ENCODE results near the gene CTTN.

The CTTN gene

DNA sequence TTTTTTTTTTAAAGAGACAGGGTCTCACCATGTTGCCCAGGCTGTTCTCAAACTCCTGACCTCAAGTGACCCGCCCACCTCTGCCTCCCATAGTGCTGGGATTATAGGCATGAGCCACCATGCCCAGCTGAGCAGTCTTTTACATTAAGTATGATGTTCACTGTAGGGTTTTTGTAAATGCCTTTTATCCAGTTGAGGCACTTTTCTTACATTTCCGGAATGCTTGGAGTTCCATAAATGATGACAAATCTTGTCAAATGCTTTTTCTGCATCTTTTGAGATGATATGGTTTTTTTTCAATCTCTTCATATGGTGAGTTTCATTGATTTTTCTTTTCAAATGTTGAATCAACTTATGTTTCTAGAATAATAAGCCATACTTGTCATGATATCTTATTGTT lies 29.4 kb upstream of the CTTN start:
- Histone ChIP-seq H3K27me3 (no peaks in the 10 kb centered on the region), H3K4me1 (peaks cover 0 to 18% (median 10%) of the 10 kb centered on the region in 4 donors), H3K4me3 (no peak overlapping the region), H3K36me3 (peaks cover 16 to 55% (median 27%) of the 10 kb centered on the region in 3 donors), H3K9me3 (no peaks in the 10 kb centered on the region), H3K27ac (no peak overlapping the region)
- intact Hi-C loops (cut with DNase I; ENCODE audit: low total_unique reads): no loop called here
- DNase-seq: no peak
- TF ChIP-seq, protein P1, sequence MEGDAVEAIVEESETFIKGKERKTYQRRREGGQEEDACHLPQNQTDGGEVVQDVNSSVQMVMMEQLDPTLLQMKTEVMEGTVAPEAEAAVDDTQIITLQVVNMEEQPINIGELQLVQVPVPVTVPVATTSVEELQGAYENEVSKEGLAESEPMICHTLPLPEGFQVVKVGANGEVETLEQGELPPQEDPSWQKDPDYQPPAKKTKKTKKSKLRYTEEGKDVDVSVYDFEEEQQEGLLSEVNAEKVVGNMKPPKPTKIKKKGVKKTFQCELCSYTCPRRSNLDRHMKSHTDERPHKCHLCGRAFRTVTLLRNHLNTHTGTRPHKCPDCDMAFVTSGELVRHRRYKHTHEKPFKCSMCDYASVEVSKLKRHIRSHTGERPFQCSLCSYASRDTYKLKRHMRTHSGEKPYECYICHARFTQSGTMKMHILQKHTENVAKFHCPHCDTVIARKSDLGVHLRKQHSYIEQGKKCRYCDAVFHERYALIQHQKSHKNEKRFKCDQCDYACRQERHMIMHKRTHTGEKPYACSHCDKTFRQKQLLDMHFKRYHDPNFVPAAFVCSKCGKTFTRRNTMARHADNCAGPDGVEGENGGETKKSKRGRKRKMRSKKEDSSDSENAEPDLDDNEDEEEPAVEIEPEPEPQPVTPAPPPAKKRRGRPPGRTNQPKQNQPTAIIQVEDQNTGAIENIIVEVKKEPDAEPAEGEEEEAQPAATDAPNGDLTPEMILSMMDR (IDR thresholded peaks at IDR 0.05): no peak

DNA sequence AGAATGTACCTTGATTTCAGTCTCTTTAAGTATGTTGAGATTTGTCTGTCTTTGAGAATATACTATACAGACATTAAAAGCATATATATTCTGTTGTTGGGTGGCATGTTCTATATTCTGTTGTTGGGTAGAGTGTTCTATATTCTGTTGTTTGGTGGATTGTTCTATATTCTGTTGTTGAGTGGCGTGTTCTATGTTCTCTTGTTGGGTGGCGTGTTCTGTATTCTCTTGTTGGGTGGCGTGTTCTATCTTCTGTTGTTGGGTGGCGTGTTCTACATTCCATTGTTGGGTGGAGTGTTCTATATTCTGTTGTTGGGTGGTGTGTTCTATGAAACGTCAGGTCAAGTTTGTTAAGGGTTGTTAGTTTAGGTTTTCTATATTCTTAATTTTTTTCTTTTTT lies 27.1 kb upstream of the CTTN start:
- no peak for DNase-seq
- intact Hi-C loops (cut with DNase I; ENCODE audit: low total_unique reads): no loop called here
- H3K36me3 ChIP-seq: peaks cover 28 to 61% (median 37%) of the 10 kb centered on the region in 3 donors

DNA sequence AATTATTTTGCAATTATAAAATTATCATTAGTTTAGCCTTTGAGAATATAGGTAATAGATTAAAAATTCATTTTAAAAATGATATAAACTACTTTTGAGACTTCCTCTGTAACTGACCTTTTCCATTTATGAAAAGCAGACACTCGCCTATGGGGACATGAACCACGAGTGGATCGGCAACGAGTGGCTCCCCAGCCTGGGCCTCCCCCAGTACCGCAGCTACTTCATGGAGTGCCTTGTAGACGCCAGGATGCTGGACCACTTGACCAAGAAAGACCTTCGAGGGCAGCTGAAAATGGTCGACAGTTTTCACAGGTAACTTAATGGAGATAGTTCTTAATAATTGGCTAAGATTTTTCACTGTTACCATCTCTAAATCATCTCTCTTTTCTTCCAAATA lies 26.3 kb upstream of the CTTN start:
- H3K27ac ChIP-seq: no peak overlapping the region
- intact Hi-C loops (cut with DNase I; ENCODE audit: low total_unique reads): no loop called here
- H3K9me3 ChIP-seq: no peaks in the 10 kb centered on the region
- no peaks in the 10 kb centered on the region for H3K4me1 ChIP-seq
- peaks cover 33 to 64% (median 42%) of the 10 kb centered on the region in 3 donors for H3K36me3 ChIP-seq
- TF ChIP-seq, protein P1 (IDR thresholded peaks at IDR 0.05): no peak
- no peaks in the 10 kb centered on the region for H3K27me3 ChIP-seq
- no peak overlapping the region for H3K4me3 ChIP-seq
- no peak for DNase-seq

More for the DNA sequence above, 27.1 kb upstream of the CTTN start:
- no peak overlapping the region for H3K4me3 ChIP-seq
- no peaks in the 10 kb centered on the region for H3K4me1 ChIP-seq
- TF ChIP-seq, protein P1 (IDR thresholded peaks at IDR 0.05): no peak
- no peak overlapping the region for H3K27ac ChIP-seq
- no peaks in the 10 kb centered on the region for H3K9me3 ChIP-seq
- H3K27me3 ChIP-seq: no peaks in the 10 kb centered on the region

DNA sequence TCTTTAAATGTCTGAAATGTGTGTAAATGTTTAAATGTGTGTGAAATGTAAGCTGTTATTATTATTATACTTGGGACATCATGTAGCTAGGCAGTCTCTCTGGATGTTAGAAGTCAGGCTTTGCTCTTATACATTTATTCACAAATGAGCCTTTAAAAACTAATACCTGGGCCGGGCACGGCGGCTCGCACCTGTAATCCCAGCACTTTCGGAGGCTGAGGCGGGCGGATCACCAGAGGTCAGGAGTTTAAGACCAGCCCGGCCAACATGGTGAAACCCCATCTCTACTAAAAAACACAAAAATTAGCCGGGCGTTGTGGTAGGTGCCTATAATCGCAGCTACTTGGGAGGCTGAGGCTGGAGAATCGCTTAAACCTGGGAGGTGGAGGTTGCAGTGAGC lies 21.7 kb upstream of the CTTN start:
- TF ChIP-seq, protein P1 (IDR thresholded peaks at IDR 0.05): no peak
- Histone ChIP-seq H3K4me3 (no peak overlapping the region), H3K4me1 (no peaks in the 10 kb centered on the region), H3K9me3 (no peaks in the 10 kb centered on the region), H3K27ac (no peak overlapping the region), H3K27me3 (no peaks in the 10 kb centered on the region), H3K36me3 (peaks cover 59 to 87% (median 64%) of the 10 kb centered on the region in 3 donors)
- DNase-seq: no peak
- intact Hi-C loops (cut with DNase I; ENCODE audit: low total_unique reads): no loop called here

DNA sequence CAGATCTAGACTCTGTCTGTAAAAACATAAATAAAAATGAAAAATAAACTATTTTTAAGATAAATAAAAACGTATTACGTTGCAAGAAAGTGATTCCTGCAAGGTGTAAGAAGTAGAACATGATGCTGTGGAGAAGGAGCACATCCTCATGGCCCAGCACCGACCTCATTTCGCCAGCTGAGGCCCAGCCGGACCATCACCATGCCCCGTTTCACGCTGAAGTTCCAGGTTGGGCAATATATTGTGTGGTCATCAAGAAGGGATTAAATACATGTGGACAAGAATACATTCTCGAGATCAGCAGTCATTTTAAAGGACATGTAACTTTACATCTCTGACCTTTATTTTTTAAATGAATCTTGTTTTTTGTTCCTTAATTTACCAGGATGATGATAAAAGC lies 20.7 kb upstream of the CTTN start:
- no peaks in the 10 kb centered on the region for H3K27me3 ChIP-seq
- peaks cover 0 to 3% (median 0%) of the 10 kb centered on the region in 4 donors for H3K4me1 ChIP-seq
- H3K36me3 ChIP-seq: peaks cover 54 to 84% (median 57%) of the 10 kb centered on the region in 3 donors
- H3K27ac ChIP-seq: no peak overlapping the region
- H3K4me3 ChIP-seq: no peak overlapping the region
- intact Hi-C loops (cut with DNase I; ENCODE audit: low total_unique reads): no loop called here
- TF ChIP-seq, protein P1 (IDR thresholded peaks at IDR 0.05): no peak
- H3K9me3 ChIP-seq: no peaks in the 10 kb centered on the region
- DNase-seq: no peak

Measured in tibial artery (tissue), 4 donors.